ENCODE results near the gene EID2B. TPM values are rescaled to one million over a fixed set of nuclear protein-coding genes. Genes with fewer than 3 reads are reported as not detected.

EID2B gene
- polyA plus RNA-seq, 1 of the 3 experiments (the other 2 are of a cell fraction): 6.5 TPM

DNA sequence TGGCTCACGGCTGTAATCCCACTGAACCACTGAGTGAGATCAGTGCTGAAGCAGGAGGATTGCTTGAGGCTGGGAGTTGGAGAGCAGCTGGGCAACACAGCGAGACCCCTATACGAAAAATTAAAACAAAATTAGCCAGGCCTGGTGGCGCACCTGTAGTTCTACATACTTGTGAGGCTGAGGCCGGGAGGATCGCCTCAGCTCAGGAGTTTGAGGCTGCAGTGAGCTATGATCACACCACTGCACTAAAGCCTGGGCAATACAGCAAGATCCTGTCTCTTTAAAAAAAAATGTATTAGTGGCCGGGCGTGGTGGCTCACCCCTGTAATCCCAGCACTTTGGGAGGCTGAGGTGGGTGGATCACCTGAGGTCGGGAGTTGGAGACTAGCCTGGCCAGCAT is 24.0 kb downstream of the EID2B start:
- H3K9me2 ChIP-seq: no peaks in the 10 kb centered on the region
- 94% methylated on average over 9 of the region's 9 CpGs for WGBS (ENCODE audit: low lambda C conversion rate)
- H2AFZ ChIP-seq (ENCODE audit: low read depth): no peak overlapping the region
- peaks cover 0 to 5% of the 10 kb centered on the region in 2 experiments; a peak in 1 of 4 replicates for H3K4me1 ChIP-seq (ENCODE audit: control insufficient read depth in 1 of 2, insufficient read depth in 2 of 2, low read depth in 1 of 2, low read length in 1 of 2)
- H3K4me3 ChIP-seq (ENCODE audit: low read depth in 2 of 2, low read length in 1 of 2): no peak overlapping the region
- no peak for DNase-seq
- no peaks in the 10 kb centered on the region for H3K27me3 ChIP-seq (ENCODE audit: insufficient read depth)
- ChIA-PET POLR2A (no interaction called here), CTCF (interaction anchor here (0.7 to 1.9 kb wide), 3 partner anchors 9 to 33 kb away, joined by 3 to 5 read pairs (median 4); partner anchors contain the start of genes DLL3 and EID2B)
- no peaks in the 10 kb centered on the region for H3K9me3 ChIP-seq
- no peak overlapping the region for H3K9ac ChIP-seq
- no peaks in the 10 kb centered on the region for H3F3A ChIP-seq (replicated peaks; ENCODE audit: insufficient read depth)
- H3K79me2 ChIP-seq (ENCODE audit: insufficient read depth): no peaks in the 10 kb centered on the region
- no peaks in the 10 kb centered on the region for H3K36me3 ChIP-seq (replicated peaks in 1 of 2; ENCODE audit: control insufficient read depth in 1 of 2, insufficient read depth in 2 of 2, low read length in 1 of 2)
- no peak overlapping the region for H3K27ac ChIP-seq (ENCODE audit: low read depth in 2 of 2, low read length in 1 of 2)
- H4K20me1 ChIP-seq (ENCODE audit: insufficient read depth): no peaks in the 10 kb centered on the region
- H3K4me2 ChIP-seq: no peak overlapping the region
- TF ChIP-seq, protein P1, sequence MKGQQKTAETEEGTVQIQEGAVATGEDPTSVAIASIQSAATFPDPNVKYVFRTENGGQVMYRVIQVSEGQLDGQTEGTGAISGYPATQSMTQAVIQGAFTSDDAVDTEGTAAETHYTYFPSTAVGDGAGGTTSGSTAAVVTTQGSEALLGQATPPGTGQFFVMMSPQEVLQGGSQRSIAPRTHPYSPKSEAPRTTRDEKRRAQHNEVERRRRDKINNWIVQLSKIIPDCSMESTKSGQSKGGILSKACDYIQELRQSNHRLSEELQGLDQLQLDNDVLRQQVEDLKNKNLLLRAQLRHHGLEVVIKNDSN (IDR thresholded peaks at IDR 0.05; ENCODE audit: borderline replicate concordance, low read depth): no peak
- TF ChIP-seq USF2 (IDR thresholded peaks at IDR 0.05; ENCODE audit: borderline replicate concordance, low read depth, low read length): no peak
- no peak for TF ChIP-seq NFIC (IDR thresholded peaks at IDR 0.05; ENCODE audit: borderline replicate concordance)
- TF ChIP-seq NRF1 (IDR thresholded peaks at IDR 0.05; ENCODE audit: low read depth, low read length): no peak
- TF ChIP-seq CTCF (IDR thresholded peaks at IDR 0.05): no peak
- no peak for TF ChIP-seq FOXJ3 (CRISPR knock-in tag; IDR thresholded peaks at IDR 0.05)
- no peak for TF ChIP-seq RXRA (IDR thresholded peaks at IDR 0.05; ENCODE audit: borderline replicate concordance, low read depth)
- TF ChIP-seq TAF1 (IDR thresholded peaks at IDR 0.05; ENCODE audit: borderline replicate concordance, low read depth, low read length): no peak
- TF ChIP-seq FOSL2 (IDR thresholded peaks at IDR 0.05; ENCODE audit: borderline replicate concordance, low read depth): no peak
- no peak for TF ChIP-seq GATA2 (CRISPR knock-in tag; IDR thresholded peaks at IDR 0.05)
- TF ChIP-seq RFX5 (IDR thresholded peaks at IDR 0.05; ENCODE audit: low read length): no peak
- TF ChIP-seq, protein P2, sequence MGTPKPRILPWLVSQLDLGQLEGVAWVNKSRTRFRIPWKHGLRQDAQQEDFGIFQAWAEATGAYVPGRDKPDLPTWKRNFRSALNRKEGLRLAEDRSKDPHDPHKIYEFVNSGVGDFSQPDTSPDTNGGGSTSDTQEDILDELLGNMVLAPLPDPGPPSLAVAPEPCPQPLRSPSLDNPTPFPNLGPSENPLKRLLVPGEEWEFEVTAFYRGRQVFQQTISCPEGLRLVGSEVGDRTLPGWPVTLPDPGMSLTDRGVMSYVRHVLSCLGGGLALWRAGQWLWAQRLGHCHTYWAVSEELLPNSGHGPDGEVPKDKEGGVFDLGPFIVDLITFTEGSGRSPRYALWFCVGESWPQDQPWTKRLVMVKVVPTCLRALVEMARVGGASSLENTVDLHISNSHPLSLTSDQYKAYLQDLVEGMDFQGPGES (IDR thresholded peaks at IDR 0.05; ENCODE audit: low read depth, low read length): no peak
- TF ChIP-seq SMC3 (IDR thresholded peaks at IDR 0.05; ENCODE audit: low read depth, low read length): no peak
